GM19099 (cell line): Measurements from ENCODE around the gene ACYP2.

ENCODE experiments used
- POLR2A ChIP-seq: IDR thresholded peaks from 3 replicates; pipeline ENCODE4 v1.6.1; 2011; ENCODE audit warnings: low read depth; ENCODE audit not compliant: insufficient read length; ENCODE audit errors: extremely low read depth

The ACYP2 gene

DNA sequence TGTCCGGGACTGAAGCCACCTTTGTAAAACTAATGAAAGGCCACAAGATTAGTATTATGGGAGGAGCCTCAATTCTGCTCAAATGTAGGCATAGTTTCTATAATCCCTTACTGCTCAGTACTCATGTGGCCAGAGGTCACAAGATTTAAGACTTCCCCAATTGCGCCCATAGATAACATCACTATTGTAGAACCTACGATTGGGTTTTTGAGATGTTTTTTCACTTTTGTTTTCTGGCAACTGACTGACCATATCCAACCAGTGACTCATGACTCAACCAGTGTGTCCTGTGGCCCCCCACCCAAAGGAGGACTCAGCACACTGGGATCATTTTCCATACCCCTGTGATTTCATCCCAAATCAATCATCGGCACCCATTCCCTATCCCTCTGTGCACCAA, 155.8 kb downstream of the ACYP2 start:
- TF ChIP-seq POLR2A: no peak

DNA sequence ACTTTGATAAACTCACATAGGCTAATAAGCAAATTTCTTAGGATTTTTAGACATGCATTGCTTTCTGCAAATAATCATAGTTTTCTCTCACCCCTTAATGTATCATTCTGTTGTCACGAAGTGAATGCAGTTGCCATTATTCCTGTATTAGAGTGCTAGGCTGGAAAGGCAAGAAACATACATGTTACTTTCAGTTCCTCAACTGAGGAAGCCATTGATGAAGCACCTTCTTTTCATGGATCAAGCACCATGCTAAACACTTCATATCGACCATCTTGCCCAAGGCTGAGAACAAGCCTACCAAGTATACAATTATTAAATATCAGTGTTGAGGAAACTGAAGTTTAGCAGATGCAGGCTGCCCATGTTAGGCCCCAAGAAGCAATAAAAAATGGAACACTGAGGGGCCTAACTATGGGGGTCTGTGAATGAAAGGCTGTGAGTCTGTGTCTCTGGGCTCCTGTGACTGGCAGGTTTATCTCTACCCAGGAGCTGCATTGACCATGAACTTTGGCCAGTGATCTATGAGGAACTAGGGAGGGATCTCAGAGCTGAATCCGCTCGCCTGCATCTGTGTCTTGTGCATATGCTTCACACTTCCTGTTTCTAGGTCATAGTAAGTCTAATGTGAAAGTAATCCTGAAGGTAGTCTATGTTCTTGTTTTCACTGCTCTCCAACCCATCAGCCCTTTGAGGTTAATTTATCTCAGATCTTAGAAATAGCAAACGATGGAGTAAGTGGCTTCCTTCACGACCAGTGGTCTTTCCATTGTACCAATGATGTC, 156.6 kb downstream of the ACYP2 start:
- no peak for TF ChIP-seq POLR2A

DNA sequence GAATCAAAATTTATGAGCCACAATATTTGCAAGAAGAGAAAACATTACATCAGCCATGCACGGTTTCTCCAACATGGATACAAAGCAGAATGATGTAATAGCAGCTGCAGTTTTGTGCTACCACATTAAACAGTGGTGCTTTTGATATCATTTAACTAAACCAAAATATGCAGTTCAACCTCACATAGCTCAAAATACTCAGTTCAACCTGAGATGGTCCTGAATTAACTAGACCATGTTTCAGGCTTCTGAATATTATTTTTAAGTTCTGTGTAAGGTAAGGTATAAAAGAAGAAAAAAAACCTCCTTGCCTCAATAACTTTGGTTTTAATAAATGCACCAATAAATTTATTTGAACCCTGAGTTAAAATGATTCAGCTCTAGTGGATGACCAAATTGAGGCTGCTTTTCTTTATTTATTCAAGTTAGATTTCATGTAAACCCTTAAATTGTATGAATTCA, 159.4 kb downstream of the ACYP2 start:
- no peak for TF ChIP-seq POLR2A

GRCh38 chr2:54275541-54275940, 160.1 kb downstream of the ACYP2 start:
- TF ChIP-seq POLR2A: no peak

- TF ChIP-seq POLR2A: no peak
Measured at GRCh38 chr2:54279385-54279784, 164.0 kb downstream of the ACYP2 start.

- no peak for TF ChIP-seq POLR2A
Measured at GRCh38 chr2:54284826-54285225, 169.4 kb downstream of the ACYP2 start.

DNA sequence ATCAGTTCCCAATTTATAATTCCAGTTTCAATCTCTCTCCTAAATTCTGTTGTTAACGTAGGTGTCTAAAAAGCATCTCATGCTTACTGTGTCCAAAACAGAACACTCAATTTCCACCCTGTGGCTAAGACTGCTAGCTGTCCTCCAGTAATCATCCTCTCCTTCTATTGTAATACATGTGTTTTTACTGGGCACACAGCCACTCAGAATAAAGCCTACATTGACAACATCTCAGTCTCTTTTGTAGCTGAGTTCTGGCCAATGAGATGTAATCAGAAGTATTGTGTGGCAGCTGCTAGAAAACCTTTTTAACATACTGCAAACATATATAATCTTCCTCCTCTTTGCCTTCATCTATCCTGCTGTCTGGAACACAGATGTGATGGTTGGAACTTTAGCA, 170.0 kb downstream of the ACYP2 start:
- TF ChIP-seq POLR2A: no peak

GRCh38 chr2:54287532-54287931, 172.1 kb downstream of the ACYP2 start:
- TF ChIP-seq POLR2A: no peak

GRCh38 chr2:54289917-54290316, 174.5 kb downstream of the ACYP2 start:
- TF ChIP-seq POLR2A: no peak

GRCh38 chr2:54290356-54291025, 175.1 kb downstream of the ACYP2 start:
- TF ChIP-seq POLR2A: no peak

DNA sequence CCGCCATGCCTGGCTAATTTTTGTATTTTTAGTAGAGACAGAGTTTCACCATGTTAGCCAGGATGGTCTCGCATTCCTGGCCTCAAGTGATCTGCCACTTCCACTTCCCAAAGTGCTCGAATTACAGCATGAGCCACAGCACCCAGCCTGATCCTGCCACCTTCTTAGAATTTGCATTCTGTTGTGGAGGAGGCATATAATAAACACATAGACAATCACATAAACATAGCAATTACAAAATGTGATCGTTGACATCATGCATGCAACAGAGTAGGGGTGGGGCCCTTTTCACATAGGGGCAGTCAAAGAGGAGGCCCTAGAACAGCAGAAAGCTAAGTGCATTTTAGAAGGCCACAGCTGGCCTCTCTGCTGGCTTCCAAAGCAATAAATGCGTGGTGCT, 180.5 kb downstream of the ACYP2 start:
- TF ChIP-seq POLR2A: no peak

DNA sequence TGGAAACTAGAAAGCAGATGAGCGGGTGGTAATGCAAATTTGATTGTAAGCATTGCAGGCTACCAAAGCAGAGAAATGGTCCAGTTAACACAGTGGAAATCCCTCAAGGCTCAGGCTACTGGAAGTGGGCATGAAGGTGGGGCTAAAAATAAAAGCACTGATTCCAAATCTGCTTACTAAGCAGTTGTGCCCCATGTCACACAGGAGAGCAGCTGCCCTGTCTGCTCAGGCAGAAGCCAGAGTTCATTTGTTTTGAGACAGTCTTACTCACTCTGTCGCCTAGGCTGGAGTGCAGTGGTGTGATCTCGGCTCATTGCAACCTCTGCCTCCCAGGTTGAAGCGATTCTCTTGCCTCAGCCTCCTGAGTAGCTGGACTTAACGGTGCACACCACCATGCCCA, 183.1 kb downstream of the ACYP2 start:
- no peak for TF ChIP-seq POLR2A

DNA sequence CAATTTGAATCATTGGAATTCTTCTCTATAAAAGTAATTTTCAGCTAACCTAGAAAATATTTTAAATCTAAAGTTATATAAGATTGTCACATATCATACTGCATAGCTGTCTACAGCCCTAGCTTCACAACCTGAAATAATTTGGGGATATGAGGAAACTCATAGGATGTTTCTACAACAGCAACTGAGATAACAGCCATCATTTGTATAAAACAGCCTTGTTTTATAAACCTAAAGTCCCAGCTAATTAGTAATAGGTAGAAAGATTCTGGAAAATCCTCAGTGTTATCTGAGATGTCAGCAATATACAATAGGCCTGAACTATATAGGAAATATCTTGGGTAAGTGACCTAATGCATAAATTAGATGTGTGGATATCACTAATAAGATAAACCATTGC, 188.2 kb downstream of the ACYP2 start:
- TF ChIP-seq POLR2A: no peak

- no peak for TF ChIP-seq POLR2A
Measured at GRCh38 chr2:54306556-54306955, 191.1 kb downstream of the ACYP2 start.

- TF ChIP-seq POLR2A: no peak
Measured at GRCh38 chr2:54308186-54308585, 192.8 kb downstream of the ACYP2 start.

DNA sequence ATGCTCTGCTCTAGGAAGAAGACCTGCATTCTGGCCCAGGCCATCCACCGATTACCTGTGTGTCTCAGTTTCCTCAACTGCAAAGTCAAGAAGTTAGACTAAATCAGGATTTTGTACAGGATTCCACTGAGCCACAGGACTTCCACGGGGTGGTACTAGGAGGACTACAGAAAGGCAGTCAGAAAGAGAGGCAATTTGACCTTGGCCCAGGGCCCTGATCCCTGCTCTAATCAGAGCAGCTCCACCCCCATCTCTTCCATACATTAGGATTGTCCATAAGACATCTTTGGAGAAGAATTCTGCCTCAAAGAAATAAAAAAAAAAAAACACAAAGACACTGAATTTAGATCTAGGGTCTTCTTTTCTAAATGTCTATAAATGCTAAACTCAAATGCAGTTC, 193.4 kb downstream of the ACYP2 start:
- no peak for TF ChIP-seq POLR2A
